Common myeloid progenitor, CD34-positive (primary cell): ENCODE data around the gene RALGAPA2.
A peak's percentile ranks its signal among the peaks of the same experiment; 100 is the strongest.

ENCODE experiments used
- CTCF ChIA-PET: fragments of 350-600 bp; sonication (Branson Sonifier 250); formaldehyde crosslinking; loops from one replicate; lab custom pipeline; 2021; ENCODE audit warnings: antibody characterized with exemption; lab: Charles Lee
- POLR2A ChIA-PET: fragments of 350-600 bp; sonication (Branson Sonifier 250); formaldehyde crosslinking; loops from one replicate; lab custom pipeline; 2021; ENCODE audit warnings: antibody characterized with exemption; lab: Charles Lee
- DNase-seq, 3 donors: peaks; one replicate each; pipeline versions ENCODE4 v3.0.0 to v3.0.0-alpha.2; 2013
- H3K27ac ChIP-seq, 2 experiments: 1 replicate in 1 of 2; 2 replicates in 1 of 2; pipeline ENCODE4 v1.7.0; 2013; ENCODE audit warnings: inconsistent platforms in 2 of 2, low read length in 2 of 2, mild to moderate bottlenecking in 2 of 2, low read depth in 1 of 2, moderate library complexity in 1 of 2; ENCODE audit not compliant: severe bottlenecking in 2 of 2, insufficient read depth in 1 of 2, poor library complexity in 1 of 2
- H3K27me3 ChIP-seq, 5 experiments: replicated peaks in 2 of 5; 1 replicate in 3 of 5; 2 replicates in 2 of 5; pipeline versions ENCODE4 v1.6.1 to v1.7.0; 2013; ENCODE audit warnings: low read length in 4 of 5, mild to moderate bottlenecking in 2 of 5, moderate library complexity in 2 of 5, inconsistent platforms in 1 of 5; ENCODE audit not compliant: insufficient read depth in 5 of 5, control insufficient read depth in 4 of 5
- H3K36me3 ChIP-seq, 4 experiments: 1 replicate in 2 of 4; 2 replicates in 2 of 4; pipeline versions ENCODE4 v1.6.1 to v1.7.0; 2013; ENCODE audit warnings: low read length in 3 of 4, control low read depth in 1 of 4, mild to moderate bottlenecking in 1 of 4; ENCODE audit not compliant: control insufficient read depth in 4 of 4, insufficient read depth in 4 of 4
- H3K4me1 ChIP-seq, 4 experiments: 1 replicate in 3 of 4; 2 replicates in 1 of 4; pipeline versions ENCODE4 v1.6.1 to v1.7.1; 2013; ENCODE audit warnings: low read length in 3 of 4, mild to moderate bottlenecking in 3 of 4, control low read depth in 1 of 4, inconsistent platforms in 1 of 4, moderate library complexity in 1 of 4; ENCODE audit not compliant: control insufficient read depth in 4 of 4, insufficient read depth in 4 of 4; ENCODE audit errors: control extremely low read depth in 1 of 4
- H3K4me3 ChIP-seq, 7 experiments: 1 replicate in 4 of 7; 2 replicates in 3 of 7; pipeline versions ENCODE4 v1.5.1 to v1.7.0; 2013; ENCODE audit warnings: mild to moderate bottlenecking in 7 of 7, low read length in 6 of 7, moderate library complexity in 6 of 7, inconsistent platforms in 2 of 7, low read depth in 2 of 7, control low read depth in 1 of 7; ENCODE audit not compliant: insufficient read depth in 4 of 7, control insufficient read depth in 1 of 7; ENCODE audit errors: extremely low read depth in 1 of 7
- H3K9me3 ChIP-seq, 5 experiments: 1 replicate in 4 of 5; 2 replicates in 1 of 5; pipeline versions ENCODE4 v1.6.1 to v1.7.1; 2013; ENCODE audit warnings: low read length in 4 of 5, mild to moderate bottlenecking in 2 of 5, inconsistent platforms in 1 of 5, low read depth in 1 of 5, moderate library complexity in 1 of 5; ENCODE audit not compliant: control insufficient read depth in 4 of 5, insufficient read depth in 2 of 5; ENCODE audit errors: control extremely low read depth in 1 of 5
- WGBS: methylation state at CpG from one replicate; pipeline ENCODE4 v1.1.5; 2013; ENCODE audit not compliant: insufficient coverage; 5-methylcytosine and 5-hydroxymethylcytosine counted together

Gene RALGAPA2

DNA sequence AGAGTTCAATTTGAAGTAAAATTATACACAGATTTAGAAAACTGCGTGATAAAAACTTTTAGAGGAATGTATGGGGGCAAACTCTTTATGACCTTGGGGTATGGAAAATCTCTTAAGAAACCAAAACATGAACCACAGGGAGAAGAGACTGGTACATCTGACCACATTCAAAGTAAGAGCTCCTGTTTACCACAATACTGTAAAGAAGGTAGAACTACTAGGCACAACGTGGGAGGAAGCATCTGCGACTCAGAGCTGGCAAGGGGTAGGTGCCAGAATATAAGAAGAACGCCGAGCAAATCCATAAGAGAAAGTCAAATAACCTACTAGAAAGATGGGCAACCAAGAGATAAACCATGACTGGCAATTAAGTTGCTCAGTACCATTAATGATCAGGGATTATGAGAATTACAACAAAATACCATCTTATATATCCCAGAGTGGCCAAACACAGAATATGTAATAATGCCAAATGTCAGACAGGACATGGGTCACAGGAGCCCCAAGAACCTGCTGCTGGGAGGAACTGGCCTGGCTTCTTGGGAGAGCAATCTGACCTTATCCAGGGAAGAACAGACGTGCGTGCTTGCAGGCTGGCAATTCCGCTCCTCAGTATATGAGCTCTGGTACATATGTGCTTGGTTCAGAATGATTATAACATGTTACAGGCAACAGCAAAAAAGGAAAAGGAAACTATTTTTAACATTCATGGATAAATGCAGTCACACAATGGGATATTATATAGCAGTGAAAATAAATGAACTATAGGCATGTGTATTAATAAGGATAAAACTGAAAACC lies 294.4 kb downstream of the RALGAPA2 start:
- peak in 1 of 3 donors; percentile 25 for DNase-seq
- Histone ChIP-seq H3K4me1 (no peaks in the 10 kb centered on the region), H3K4me3 (no peak overlapping the region), H3K36me3 (peaks cover 0 to 22% (median 5%) of the 10 kb centered on the region in 4 experiments), H3K27me3 (no peaks in the 10 kb centered on the region), H3K9me3 (no peaks in the 10 kb centered on the region), H3K27ac (no peak overlapping the region)
- ChIA-PET POLR2A (no interaction called here), CTCF (no interaction called here)
- 90% methylated on average over 7 of the region's 8 CpGs for WGBS

DNA sequence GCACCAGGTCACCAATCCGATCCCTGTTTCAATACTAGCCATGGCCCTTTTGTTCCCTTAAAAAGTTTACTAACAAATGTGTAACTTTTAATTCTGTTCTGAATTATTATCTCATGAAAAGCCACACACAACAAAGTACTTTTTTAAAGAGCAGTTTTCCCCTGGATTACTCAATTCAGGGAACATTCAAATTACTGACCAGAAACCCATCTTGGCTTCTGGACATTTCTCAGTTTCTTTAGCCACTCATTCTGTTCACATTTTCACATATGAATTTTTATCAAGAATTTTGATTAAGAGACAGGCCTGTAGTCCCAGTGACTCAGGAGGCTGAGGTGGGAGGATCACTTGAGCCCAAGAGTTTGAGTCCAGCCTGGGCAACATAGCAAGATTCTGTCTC lies 297.1 kb downstream of the RALGAPA2 start:
- ChIA-PET POLR2A (no interaction called here), CTCF (interaction anchor here (1.5 kb wide), 1 partner anchor 8 kb away, joined by 4 read pairs; no protein-coding TSS in a partner anchor)
- H3K27me3 ChIP-seq: no peaks in the 10 kb centered on the region
- no peak for DNase-seq
- H3K4me3 ChIP-seq: no peak overlapping the region
- H3K27ac ChIP-seq: no peak overlapping the region
- no CpG with 5 or more reads among the region's 1 CpG for WGBS
- H3K36me3 ChIP-seq: peaks cover 0 to 19% (median 4%) of the 10 kb centered on the region in 4 experiments
- H3K4me1 ChIP-seq: no peaks in the 10 kb centered on the region
- no peaks in the 10 kb centered on the region for H3K9me3 ChIP-seq

DNA sequence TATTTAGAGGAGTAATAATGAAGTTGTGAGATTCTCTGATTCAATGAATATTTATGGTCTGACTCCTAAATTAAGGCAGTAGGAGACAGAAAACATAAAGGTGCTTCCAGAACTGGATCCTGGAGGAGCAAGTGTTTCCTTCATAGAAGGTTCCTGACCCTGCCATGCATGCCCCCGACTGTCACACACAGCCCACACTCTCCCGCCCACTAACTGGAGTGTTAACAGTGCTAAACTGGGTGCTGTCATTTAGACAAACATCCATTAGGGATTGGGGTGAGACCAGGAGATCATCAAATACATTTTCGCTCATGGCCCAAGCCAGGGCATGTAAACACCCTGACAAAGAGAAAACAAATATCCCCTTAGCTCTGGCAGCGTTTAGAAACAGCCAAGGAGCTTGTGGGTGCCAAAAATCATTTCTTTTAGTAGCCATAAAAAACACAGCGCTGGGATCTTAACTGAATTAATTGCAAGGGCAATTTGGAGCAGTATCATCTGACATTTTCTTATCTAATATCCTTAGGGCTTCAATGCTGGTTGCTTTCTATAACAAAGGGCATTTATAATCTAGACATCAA lies 297.7 kb downstream of the RALGAPA2 start:
- WGBS: 96% methylated on average over 4 of the region's 5 CpGs
- H3K4me1 ChIP-seq: no peaks in the 10 kb centered on the region
- no peak overlapping the region for H3K27ac ChIP-seq
- peaks cover 0 to 19% (median 4%) of the 10 kb centered on the region in 4 experiments for H3K36me3 ChIP-seq
- ChIA-PET CTCF (no interaction called here), POLR2A (no interaction called here)
- H3K27me3 ChIP-seq: no peaks in the 10 kb centered on the region
- no peaks in the 10 kb centered on the region for H3K9me3 ChIP-seq
- DNase-seq: no peak
- H3K4me3 ChIP-seq: no peak overlapping the region

DNA sequence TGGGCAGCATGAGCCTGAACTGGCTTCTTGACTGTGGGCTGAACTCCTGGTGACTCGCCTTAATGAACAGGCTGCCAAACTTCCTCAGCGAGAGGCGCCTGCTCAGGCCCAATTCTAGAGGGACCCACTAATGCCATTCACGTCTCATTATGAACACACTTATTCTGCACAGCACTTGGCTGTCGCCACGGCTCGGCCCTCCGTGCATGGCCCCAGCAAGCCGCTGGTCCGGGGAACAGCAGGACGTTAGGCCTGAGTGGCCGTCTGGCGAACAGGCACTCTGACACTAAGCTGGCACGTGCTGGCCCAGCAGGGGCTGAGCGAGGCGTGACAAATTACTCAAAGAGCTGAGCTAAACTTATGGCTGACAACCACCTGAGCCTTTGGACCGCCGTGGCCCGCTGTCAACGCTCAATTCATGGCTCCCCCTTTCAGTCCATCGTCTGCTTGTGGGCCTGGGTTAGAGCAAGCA lies 298.6 kb downstream of the RALGAPA2 start:
- CTCF ChIA-PET: no interaction called here

DNA sequence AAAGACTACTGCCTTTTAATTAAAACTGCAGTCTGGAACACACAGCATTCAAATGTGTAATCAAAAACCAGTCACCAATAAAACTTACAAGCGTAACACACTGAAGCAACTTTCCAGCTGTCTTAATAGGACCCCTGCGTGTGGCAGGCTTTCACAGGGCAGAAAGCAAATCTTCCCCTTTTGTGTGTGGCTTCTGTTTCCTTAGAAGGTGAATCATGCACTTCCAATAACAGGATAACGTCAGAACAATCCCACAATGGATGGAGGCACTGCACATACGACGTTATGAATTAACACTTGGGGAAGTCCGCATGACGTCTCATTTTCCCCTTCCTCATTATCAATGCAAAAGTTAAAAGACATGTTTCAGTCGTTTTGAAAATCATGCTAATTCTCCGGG lies 299.7 kb downstream of the RALGAPA2 start:
- CTCF ChIA-PET: no interaction called here
- Histone ChIP-seq H3K27me3 (no peaks in the 10 kb centered on the region), H3K27ac (no peak overlapping the region), H3K9me3 (no peaks in the 10 kb centered on the region), H3K4me1 (no peaks in the 10 kb centered on the region), H3K4me3 (no peak overlapping the region), H3K36me3 (peaks cover 0 to 31% (median 6%) of the 10 kb centered on the region in 4 experiments)
- POLR2A ChIA-PET: no interaction called here
- WGBS: 76% methylated on average over 9 of the region's 9 CpGs
- peak; percentile 3 to 53 (median 52) for DNase-seq

More for the DNA sequence above, 298.6 kb downstream of the RALGAPA2 start:
- no peaks in the 10 kb centered on the region for H3K4me1 ChIP-seq
- WGBS: 97% methylated on average over 20 of the region's 21 CpGs
- POLR2A ChIA-PET: no interaction called here
- no peak overlapping the region for H3K27ac ChIP-seq
- H3K4me3 ChIP-seq: no peak overlapping the region
- H3K36me3 ChIP-seq: peaks cover 0 to 26% (median 7%) of the 10 kb centered on the region in 4 experiments
- no peak for DNase-seq
- no peaks in the 10 kb centered on the region for H3K9me3 ChIP-seq
- H3K27me3 ChIP-seq: no peaks in the 10 kb centered on the region

DNA sequence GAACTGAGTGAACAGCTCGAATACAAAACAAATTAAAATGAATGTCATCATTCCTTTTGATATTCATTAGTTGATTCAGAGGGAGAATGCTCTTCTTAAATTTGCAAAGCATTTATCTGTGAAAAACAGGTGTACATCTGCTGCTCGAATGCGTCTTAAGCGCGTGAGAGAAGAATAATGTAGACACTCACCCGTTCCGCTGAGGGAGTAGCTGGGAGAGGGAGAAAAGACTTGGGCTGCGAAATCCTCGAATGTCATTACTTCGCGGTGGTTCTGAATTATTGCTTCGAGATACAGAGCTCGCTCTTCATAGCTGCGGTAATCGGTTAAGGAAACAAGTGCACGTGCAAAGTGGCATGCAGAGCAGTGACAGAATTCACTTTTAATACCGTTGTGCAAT lies 300.6 kb downstream of the RALGAPA2 start:
- ChIA-PET CTCF (interaction anchor here (0.5 to 2.3 kb wide), 4 partner anchors 10 to 62 kb away, joined by 3 to 6 read pairs (median 4); no protein-coding TSS in a partner anchor), POLR2A (no interaction called here)
- peaks cover 0 to 30% (median 4%) of the 10 kb centered on the region in 4 experiments for H3K36me3 ChIP-seq
- H3K4me1 ChIP-seq: no peaks in the 10 kb centered on the region
- H3K9me3 ChIP-seq: no peaks in the 10 kb centered on the region
- DNase-seq: no peak
- no peak overlapping the region for H3K4me3 ChIP-seq
- no peak overlapping the region for H3K27ac ChIP-seq
- H3K27me3 ChIP-seq: no peaks in the 10 kb centered on the region
- WGBS: 96% methylated on average over 14 of the region's 17 CpGs

DNA sequence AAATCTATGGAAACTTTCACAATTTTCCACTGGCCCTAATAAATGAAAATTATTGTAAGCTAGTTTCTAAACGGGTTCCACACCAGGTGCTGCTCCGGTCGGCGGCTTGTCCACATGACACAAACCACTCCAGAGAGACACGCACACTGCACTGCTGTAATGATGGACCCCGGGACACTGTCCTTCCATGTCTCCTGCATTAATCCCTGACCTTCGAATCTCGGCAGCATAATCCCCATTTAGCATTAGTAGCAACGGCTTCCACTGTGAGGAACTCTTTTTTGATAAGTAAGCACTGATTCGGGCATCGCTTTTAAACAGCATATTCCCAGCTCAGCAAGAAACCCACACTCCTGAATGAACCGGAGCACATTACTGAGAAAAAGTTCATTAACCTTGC lies 301.0 kb downstream of the RALGAPA2 start:
- Histone ChIP-seq H3K36me3 (peaks cover 0 to 29% (median 4%) of the 10 kb centered on the region in 4 experiments), H3K27ac (no peak overlapping the region), H3K27me3 (no peaks in the 10 kb centered on the region), H3K4me3 (no peak overlapping the region), H3K9me3 (no peaks in the 10 kb centered on the region), H3K4me1 (no peaks in the 10 kb centered on the region)
- 98% methylated on average over 11 of the region's 12 CpGs for WGBS
- no peak for DNase-seq
- ChIA-PET CTCF (interaction anchor here (0.7 to 2.3 kb wide), 3 partner anchors 10 to 62 kb away, joined by 3 to 6 read pairs (median 4); no protein-coding TSS in a partner anchor), POLR2A (no interaction called here)
